A549 (cell line): ENCODE measurements around the gene PLCH2.

Experiments used
- CHD2 ChIP-seq: fragments of 150-350 bp; IDR thresholded peaks from 2 replicates; pipeline ENCODE4 v1.6.1; 2014; ENCODE audit warnings: low read length; ENCODE audit not compliant: partially characterized antibody
- TF ChIP-seq, protein P1 (sequence below): IDR thresholded peaks from 2 replicates; pipeline ENCODE4 v1.6.1; 2012

DNA sequence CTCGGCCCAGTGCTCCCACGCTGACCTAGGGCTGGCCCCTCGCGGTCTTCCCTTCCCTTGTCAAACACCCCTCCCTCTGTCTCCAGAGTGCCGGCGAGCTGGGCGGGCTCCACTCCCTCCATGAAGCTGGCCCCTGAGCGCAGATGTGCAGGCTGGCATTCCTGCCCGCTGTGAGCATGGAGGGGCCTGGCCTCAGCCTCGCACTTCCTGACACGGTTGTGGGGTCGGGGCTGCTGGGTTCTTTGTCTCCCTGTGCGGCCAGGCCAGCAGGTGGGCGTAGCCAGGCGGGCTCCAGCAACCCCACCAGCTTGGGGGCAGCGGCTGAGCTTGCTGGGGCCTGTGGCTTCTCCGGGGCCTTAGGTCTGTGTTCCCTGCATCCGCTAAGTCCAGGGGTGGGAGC lies 49.5 kb upstream of the PLCH2 start:
- no peak for TF ChIP-seq CHD2
- TF ChIP-seq, protein P1, sequence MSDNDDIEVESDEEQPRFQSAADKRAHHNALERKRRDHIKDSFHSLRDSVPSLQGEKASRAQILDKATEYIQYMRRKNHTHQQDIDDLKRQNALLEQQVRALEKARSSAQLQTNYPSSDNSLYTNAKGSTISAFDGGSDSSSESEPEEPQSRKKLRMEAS = no peak
